GM12878 (cell line): ENCODE measurements around the gene CSNK1G1. TPM values are rescaled to one million over a fixed set of nuclear protein-coding genes. Genes with fewer than 3 reads are reported as not detected.

Source experiments
- ATAC-seq: fragments of 200-7000 bp; cut with Tn5 transposase; 3 replicates; pipeline ENCODE4 v1.9.1; 2020; ENCODE audit warnings: mild to moderate bottlenecking, moderate library complexity
- BruUV-seq: library from RNA; stranded (reverse); fragments of 400-500 nt; replicated peaks from 2 replicates; lab custom pipeline; 2021; lab: Mats Ljungman, UMichigan
- CTCF ChIA-PET: fragments of 300-600 bp; sonication (Branson Sonifier 250); formaldehyde crosslinking; extraction: SDS; loops from one replicate; lab custom pipeline; 2021; ENCODE audit warnings: inconsistent platforms; lab: Yijun Ruan, JAX
- POLR2A ChIA-PET: fragments of 350-600 bp; formaldehyde crosslinking; extraction: SDS; loops from one replicate; lab custom pipeline; 2021; ENCODE audit warnings: inconsistent platforms; lab: Charles Lee
- RAD21 ChIA-PET: fragments of 300-600 bp; sonication (Branson Sonifier 250); formaldehyde crosslinking; loops from one replicate; lab custom pipeline; 2023; ENCODE audit warnings: antibody characterized with exemption; ENCODE audit not compliant: unreplicated experiment; lab: Charles Lee
- SMC1A ChIA-PET: fragments of 300-600 bp; sonication (Branson Sonifier 250); formaldehyde crosslinking; loops from one replicate; lab custom pipeline; 2023; ENCODE audit not compliant: unreplicated experiment, uncharacterized antibody; lab: Charles Lee
- DNase-seq: peaks from one replicate; pipeline ENCODE4 v3.0.0-alpha.2; 2011; ENCODE audit warnings: low read depth, low spot score
- FAIRE-seq: peaks from 3 replicates; lab custom pipeline; 2011; peaks lifted over from hg19 to GRCh38; lab: Jason Lieb, UNC
- H2AFZ ChIP-seq: 2 replicates; pipeline ENCODE4 v1.6.0; 2011; ENCODE audit warnings: low read depth, low read length, control low read depth; ENCODE audit not compliant: control insufficient read depth
- H3K27ac ChIP-seq: 2 replicates; pipeline ENCODE4 v1.5.1; 2011; ENCODE audit warnings: control low read depth; ENCODE audit not compliant: control insufficient read depth, insufficient read depth
- H3K27me3 ChIP-seq, 2 experiments: replicated peaks in 1 of 2; 2 replicates each; pipeline versions ENCODE4 v1.6.0 to v1.6.1; 2011; ENCODE audit warnings: low read length in 1 of 2; ENCODE audit not compliant: control insufficient read depth in 2 of 2, insufficient read depth in 2 of 2
- H3K36me3 ChIP-seq, 2 experiments: 2 replicates each; pipeline ENCODE4 v1.5.1; 2011; ENCODE audit warnings: low read length in 1 of 2; ENCODE audit not compliant: control insufficient read depth in 2 of 2, insufficient read depth in 2 of 2
- H3K4me1 ChIP-seq: 2 replicates; pipeline ENCODE4 v1.6.1; 2011; ENCODE audit warnings: mild to moderate bottlenecking, low read length, moderate library complexity, mixed read lengths; ENCODE audit not compliant: control insufficient read depth, insufficient read depth
- H3K4me2 ChIP-seq: 2 replicates; pipeline ENCODE4 v1.6.0; 2011; ENCODE audit warnings: control low read depth; ENCODE audit not compliant: control insufficient read depth, insufficient read depth
- H3K4me3 ChIP-seq: fragments of 200-600 bp; sonication (generic); 2 replicates; pipeline ENCODE4 v1.5.1; 2016
- H3K79me2 ChIP-seq: 2 replicates; pipeline ENCODE4 v1.6.0; 2011; ENCODE audit warnings: low read length; ENCODE audit not compliant: control insufficient read depth, insufficient read depth
- H3K9ac ChIP-seq: 2 replicates; pipeline ENCODE4 v1.8.0; 2011; ENCODE audit warnings: low read length, control low read depth, mixed read lengths; ENCODE audit not compliant: control insufficient read depth, insufficient read depth
- H3K9me3 ChIP-seq: replicated peaks from 3 replicates; pipeline ENCODE4 v1.5.1; 2011; ENCODE audit warnings: mild to moderate bottlenecking, low read length; ENCODE audit not compliant: control insufficient read depth, insufficient read depth
- H4K20me1 ChIP-seq: 2 replicates; pipeline ENCODE4 v1.6.0; 2011; ENCODE audit not compliant: control insufficient read depth, insufficient read depth
- CREM ChIP-seq: IDR thresholded peaks from 2 replicates; pipeline ENCODE4 v1.6.1; 2014; ENCODE audit warnings: antibody characterized with exemption, low read depth
- LARP7 ChIP-seq: fragments of 450-650 bp; IDR thresholded peaks from 2 replicates; pipeline ENCODE4 v1.6.1; 2017; ENCODE audit warnings: mild to moderate bottlenecking
- MEF2B ChIP-seq: fragments of 450-650 bp; IDR thresholded peaks from 2 replicates; pipeline ENCODE4 v1.6.1; 2018; ENCODE audit warnings: mild to moderate bottlenecking, moderate library complexity; ENCODE audit not compliant: partially characterized antibody, poor library complexity, severe bottlenecking
- MXI1 ChIP-seq: fragments of 150-350 bp; IDR thresholded peaks from 2 replicates; pipeline ENCODE4 v1.6.1; 2011; ENCODE audit warnings: low read depth, mild to moderate bottlenecking, inconsistent platforms, low read length, improper control_type of control experiment
- POLR2A ChIP-seq: IDR thresholded peaks from 2 replicates; pipeline ENCODE4 v1.6.1; 2011; ENCODE audit warnings: low read depth, mild to moderate bottlenecking, low read length
- POU2F2 ChIP-seq: IDR thresholded peaks from 3 replicates; pipeline ENCODE4 v1.6.1; 2011; ENCODE audit warnings: low read depth, mild to moderate bottlenecking, low read length, borderline replicate concordance
- RELA ChIP-seq: fragments of 450-650 bp; IDR thresholded peaks from 2 replicates; pipeline ENCODE4 v1.8.0; 2014; ENCODE audit warnings: borderline replicate concordance; ENCODE audit not compliant: partially characterized antibody
- STAT1 ChIP-seq: fragments of 450-650 bp; conservative IDR thresholded peaks from 2 replicates; pipeline ENCODE4 v1.6.1; 2014; ENCODE audit warnings: antibody characterized with exemption, mild to moderate bottlenecking
- ZNF274 ChIP-seq: IDR thresholded peaks from one replicate; pipeline ENCODE4 v1.8.0; 2011; ENCODE audit not compliant: insufficient read length, insufficient read depth
- WGBS: methylation state at CpG from one replicate; pipeline ENCODE4 v1.1.6; 2016; ENCODE audit warnings: low lambda C conversion rate; ENCODE audit not compliant: insufficient replicate concordance, insufficient coverage; ENCODE audit errors: missing lambda C conversion rate; 5-methylcytosine and 5-hydroxymethylcytosine counted together
- in situ Hi-C: fragments of 300-500 bp; cut with MboI; formaldehyde crosslinking; loops from 9 replicates; pipeline ENCODE4 v1.14.3; 2018; ENCODE audit warnings: mixed read lengths
- intact Hi-C: fragments of 100-400 bp; cut with micrococcal nuclease; formaldehyde crosslinking; loops from one replicate; pipeline ENCODE4 v1.14.2; 2022; ENCODE audit not compliant: unreplicated experiment
- polyA plus RNA-seq, 11 experiments: library from polyadenylated mRNA; depleted of rRNA in 4 of 11; unstranded in 6 of 11; stranded (reverse) in 5 of 11; fragments of >200 nt; fragmentation: Nextera tagmentation in 4 of 11; fragmentation: Illumina TruSeq in 1 of 11; extraction: Ambion mirVana in 4 of 11; extraction: Trizol in 1 of 11; gene quantifications; 1 replicate in 1 of 11; 2 replicates in 10 of 11; pipeline versions ENCODE4 v1.2.1 to v1.2.3, GENCODE V29; 2011 to 2016; ENCODE audit warnings: inconsistent platforms in 2 of 11, missing spikeins in 2 of 11, low read depth in 1 of 11
- total RNA-seq, 4 experiments: library from RNA; depleted of rRNA in 3 of 4; stranded (reverse); fragments of >200 nt in 3 of 4; fragmentation: Illumina TruSeq in 1 of 4; extraction: Trizol in 1 of 4; gene quantifications; 2 replicates each; pipeline versions ENCODE4 v1.2.1 to v1.2.3, GENCODE V29; 2013 to 2021

The CSNK1G1 gene
- total and polyA plus RNA-seq, 10 of the 15 experiments (the other 5 are each of a cell fraction or from before 2014, with no cell fraction given) = 6.1 to 23.4 (median 15.3) TPM

GRCh38 chr15:64152507-64153387 lies 203.2 kb downstream of the CSNK1G1 start:
- Histone ChIP-seq H3K27ac (peak overlapping the region; percentile 30), H3K4me3 (peak overlapping the region; percentile 82), H3K9ac (peak overlapping the region; percentile 58; the same call in 1 of the 2 replicates), H3K9me3 (no peaks in the 10 kb centered on the region), H3K27me3 (no peaks in the 10 kb centered on the region), H2AFZ (peak overlapping the region; percentile 85), H3K4me1 (peaks cover 35% of the 10 kb centered on the region), H3K4me2 (peak overlapping the region; percentile 82), H4K20me1 (peaks cover 8% of the 10 kb centered on the region)
- no peak for FAIRE-seq
- peak; percentile 42 for ATAC-seq
- SMC1A ChIA-PET = interaction anchor here (0.7 to 2.7 kb wide), 18 partner anchors 8 to 575 kb away, joined by 3 to 19 read pairs (median 4); partner anchors contain the start of genes DAPK2 and PPIB
- no peak for DNase-seq
- 1% methylated on average over 24 of the region's 27 CpGs for WGBS
- RAD21 ChIA-PET = interaction anchor here (0.6 to 3.1 kb wide), 25 partner anchors 8 to 575 kb away, joined by 3 to 29 read pairs (median 5); partner anchors contain the start of genes CIAO2A, PPIB and SNX1
- TF ChIP-seq STAT1 = no peak
- no peak for TF ChIP-seq RELA
- TF ChIP-seq POLR2A = 0 out of 2 replicates have a peak, but pooled peaks have one; percentile 3
- peak; percentile 70; the same call in 1 of the 3 replicates for TF ChIP-seq POU2F2
- no peak for TF ChIP-seq CREM
- peak; percentile 25; the same call in 1 of the 2 replicates for TF ChIP-seq LARP7
- TF ChIP-seq ZNF274 = no peak
- TF ChIP-seq MEF2B = no peak
- no peak for TF ChIP-seq MXI1
- TF ChIP-seq, all 136 proteins: peak for 3
- in situ Hi-C loops (no loop called here), intact Hi-C loops (loop anchor here (1.0 to 10.0 kb wide), 3 partner anchors 59 to 678 kb away; partner anchors contain the start of gene CIAO2A)
- no TSS peak for BruUV-seq
- Histone ChIP-seq H3K79me2 (peaks cover 21% of the 10 kb centered on the region), H3K36me3 (peaks cover 19 to 20% of the 10 kb centered on the region in 2 experiments; a peak in 3 of 4 replicates)
- ChIA-PET POLR2A (interaction anchor here (0.6 to 4.0 kb wide), 7 partner anchors 9 to 1554 kb away, joined by 3 to 32 read pairs (median 5); partner anchors contain the start of genes CIAO2A, PPIB and SNX1), CTCF (interaction anchor here (0.6 to 5.6 kb wide), 39 partner anchors 9 to 920 kb away, joined by 3 to 98 read pairs (median 4); partner anchors contain the start of genes CIAO2A, PPIB and SNX1)
